Adrenal gland (tissue), 5 donors: ENCODE measurements around the gene MAGI1.

Experiments used
- POLR2A ChIP-seq, 2 donors: fragments of 450-650 bp; IDR thresholded peaks; one replicate each; pipeline ENCODE4 v1.6.1; 2017; ENCODE audit warnings: antibody characterized with exemption in 2 of 2, mild to moderate bottlenecking in 2 of 2, moderate library complexity in 1 of 2
- TF ChIP-seq, protein P1 (sequence below), 6 experiments: fragments of 450-650 bp in 4 of 6; fragments of 200-600 bp in 2 of 6; sonication (generic) in 1 of 6; IDR thresholded peaks; 1 replicate in 5 of 6; 2 replicates in 1 of 6; pipeline versions ENCODE4 v1.5.1 to v1.8.0; 2016 to 2021; ENCODE audit warnings: antibody characterized with exemption in 6 of 6, mild to moderate bottlenecking in 2 of 6, moderate library complexity in 1 of 6
- donor health status: DM: no; HTN: no; CAD: no.

DNA sequence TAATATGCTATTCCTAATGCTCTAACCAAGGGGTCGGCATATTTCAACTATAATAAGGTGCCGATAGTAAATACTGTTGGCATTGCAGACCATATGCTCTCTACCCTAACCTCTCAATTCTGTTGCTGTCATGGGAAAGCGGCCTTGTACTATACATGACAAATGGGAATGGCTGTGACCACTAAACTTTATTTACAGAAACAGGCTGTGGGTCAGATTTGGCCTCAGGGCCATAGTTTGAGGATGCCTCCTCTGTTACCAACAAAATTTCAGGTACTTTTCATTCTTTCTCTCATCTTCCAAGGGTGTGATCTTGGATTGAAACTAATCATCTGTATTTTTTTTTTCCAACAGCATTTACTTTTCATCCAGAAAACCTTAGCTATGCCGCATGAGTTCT, 242.0 kb downstream of the MAGI1 start:
- TF ChIP-seq, protein P1, sequence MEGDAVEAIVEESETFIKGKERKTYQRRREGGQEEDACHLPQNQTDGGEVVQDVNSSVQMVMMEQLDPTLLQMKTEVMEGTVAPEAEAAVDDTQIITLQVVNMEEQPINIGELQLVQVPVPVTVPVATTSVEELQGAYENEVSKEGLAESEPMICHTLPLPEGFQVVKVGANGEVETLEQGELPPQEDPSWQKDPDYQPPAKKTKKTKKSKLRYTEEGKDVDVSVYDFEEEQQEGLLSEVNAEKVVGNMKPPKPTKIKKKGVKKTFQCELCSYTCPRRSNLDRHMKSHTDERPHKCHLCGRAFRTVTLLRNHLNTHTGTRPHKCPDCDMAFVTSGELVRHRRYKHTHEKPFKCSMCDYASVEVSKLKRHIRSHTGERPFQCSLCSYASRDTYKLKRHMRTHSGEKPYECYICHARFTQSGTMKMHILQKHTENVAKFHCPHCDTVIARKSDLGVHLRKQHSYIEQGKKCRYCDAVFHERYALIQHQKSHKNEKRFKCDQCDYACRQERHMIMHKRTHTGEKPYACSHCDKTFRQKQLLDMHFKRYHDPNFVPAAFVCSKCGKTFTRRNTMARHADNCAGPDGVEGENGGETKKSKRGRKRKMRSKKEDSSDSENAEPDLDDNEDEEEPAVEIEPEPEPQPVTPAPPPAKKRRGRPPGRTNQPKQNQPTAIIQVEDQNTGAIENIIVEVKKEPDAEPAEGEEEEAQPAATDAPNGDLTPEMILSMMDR (IDR thresholded peaks at IDR 0.05) = no peak
- TF ChIP-seq POLR2A (IDR thresholded peaks at IDR 0.05) = no peak
